MCF 10A (cell line): ENCODE data around the gene TMEM212. TPM values are rescaled to one million over a fixed set of nuclear protein-coding genes. Genes with fewer than 3 reads are reported as not detected.
A peak's percentile ranks its signal among the peaks of the same experiment; 100 is the strongest.

Source experiments
- BruUV-seq: library from RNA; stranded (reverse); fragments of 400-500 nt; replicated peaks from 2 replicates; lab custom pipeline; 2021; lab: Mats Ljungman, UMichigan
- CTCF ChIA-PET: fragments of 300-600 bp; sonication (Branson Sonifier 250); formaldehyde crosslinking; extraction: SDS; loops from one replicate; lab custom pipeline; 2021; ENCODE audit warnings: antibody characterized with exemption, inconsistent platforms; lab: Yijun Ruan, JAX
- POLR2A ChIA-PET: fragments of 300-600, 350-650 bp; sonication (Branson Sonifier 250); formaldehyde crosslinking; extraction: SDS; loops from one replicate; lab custom pipeline; 2020; ENCODE audit warnings: antibody characterized with exemption, inconsistent platforms; lab: Yijun Ruan, JAX
- DNase-seq: peaks from one replicate; pipeline ENCODE4 v3.0.0-alpha.2; 2018; ENCODE audit not compliant: unreplicated experiment
- H3K27ac Mint-ChIP-seq: one replicate; pipeline ENCODE4 v1.8.0; 2022; ENCODE audit warnings: mild to moderate bottlenecking, low read depth, mixed read lengths; ENCODE audit not compliant: unreplicated experiment
- H3K27me3 Mint-ChIP-seq: one replicate; pipeline ENCODE4 v1.8.0; 2022; ENCODE audit warnings: mixed read lengths; ENCODE audit not compliant: insufficient read depth, unreplicated experiment
- H3K36me3 Mint-ChIP-seq: one replicate; pipeline ENCODE4 v1.8.0; 2022; ENCODE audit warnings: mild to moderate bottlenecking, moderate library complexity, mixed read lengths; ENCODE audit not compliant: insufficient read depth, unreplicated experiment
- H3K4me1 Mint-ChIP-seq: one replicate; pipeline ENCODE4 v1.8.0; 2022; ENCODE audit warnings: mixed read lengths; ENCODE audit not compliant: insufficient read depth, unreplicated experiment
- H3K4me3 Mint-ChIP-seq: one replicate; pipeline ENCODE4 v1.8.0; 2022; ENCODE audit warnings: mild to moderate bottlenecking, moderate library complexity, mixed read lengths; ENCODE audit not compliant: unreplicated experiment
- H3K9me3 Mint-ChIP-seq: one replicate; pipeline ENCODE4 v1.8.0; 2022; ENCODE audit warnings: mixed read lengths; ENCODE audit not compliant: unreplicated experiment
- CTCF ChIP-seq: fragments of 200-600 bp; IDR thresholded peaks from one replicate; pipeline ENCODE4 v1.8.0; 2022; ENCODE audit warnings: antibody characterized with exemption, mild to moderate bottlenecking; ENCODE audit not compliant: unreplicated experiment
- intact Hi-C: fragments of 100-400 bp; cut with micrococcal nuclease; formaldehyde crosslinking; loops from 2 replicates; pipeline ENCODE4 v1.14.1; 2022
- total RNA-seq: library from RNA; stranded (reverse); gene quantifications from 2 replicates; pipeline ENCODE4 v1.2.3, GENCODE V29; 2022

TMEM212 gene
- total RNA-seq, 1 experiment from 2014 or later, result not detected

- H3K27me3 Mint-ChIP-seq, result no peaks in the 10 kb centered on the region
- TF ChIP-seq CTCF, result no peak
- H3K4me1 Mint-ChIP-seq, result peaks cover 19% of the 10 kb centered on the region
- ChIA-PET POLR2A (interaction anchor here (0.7 to 4.0 kb wide), 4 partner anchors 21 to 191 kb away, joined by 3 to 21 read pairs (median 6); partner anchors contain the start of gene PLD1), CTCF (interaction anchor here (1.4 to 6.6 kb wide), 4 partner anchors 21 to 509 kb away, joined by 4 to 103 read pairs (median 60); partner anchors contain the start of gene PLD1)
- no peaks in the 10 kb centered on the region for H3K36me3 Mint-ChIP-seq
- intact Hi-C loops, result loop anchor here (5.0 to 10.0 kb wide), 3 partner anchors 367 to 780 kb away; partner anchors contain the start of gene TNIK
- no peak overlapping the region for H3K27ac Mint-ChIP-seq
- H3K4me3 Mint-ChIP-seq, result no peak overlapping the region
- no peaks in the 10 kb centered on the region for H3K9me3 Mint-ChIP-seq
- no TSS peak for BruUV-seq
- DNase-seq, result no peak
Measured at GRCh38 chr3:171831936-171832335, 11.2 kb upstream of the TMEM212 start.

GRCh38 chr3:171832989-171833388 is 10.2 kb upstream of the TMEM212 start:
- BruUV-seq, result no TSS peak
- intact Hi-C loops, result loop anchor here (5.0 to 10.0 kb wide), 3 partner anchors 368 to 781 kb away; partner anchors contain the start of gene TNIK
- no peak overlapping the region for H3K4me3 Mint-ChIP-seq
- ChIA-PET POLR2A (interaction anchor here (1.3 to 4.0 kb wide), 2 partner anchors 22 to 44 kb away, joined by 4 to 21 read pairs; partner anchors contain the start of gene PLD1), CTCF (interaction anchor here (0.6 to 5.1 kb wide), 17 partner anchors 8 to 871 kb away, joined by 3 to 80 read pairs (median 7); no protein-coding TSS in a partner anchor)
- H3K9me3 Mint-ChIP-seq, result no peaks in the 10 kb centered on the region
- H3K27me3 Mint-ChIP-seq, result no peaks in the 10 kb centered on the region
- no peak for DNase-seq
- no peak for TF ChIP-seq CTCF
- no peaks in the 10 kb centered on the region for H3K36me3 Mint-ChIP-seq
- H3K27ac Mint-ChIP-seq, result no peak overlapping the region
- H3K4me1 Mint-ChIP-seq, result peaks cover 21% of the 10 kb centered on the region

GRCh38 chr3:171833789-171834460 is 9.2 kb upstream of the TMEM212 start:
- peaks cover 27% of the 10 kb centered on the region for H3K4me1 Mint-ChIP-seq
- H3K27me3 Mint-ChIP-seq, result no peaks in the 10 kb centered on the region
- intact Hi-C loops, result loop anchor here (1.0 to 10.0 kb wide), 7 partner anchors 130 to 873 kb away; partner anchors contain the start of gene TNIK
- H3K4me3 Mint-ChIP-seq, result no peak overlapping the region
- BruUV-seq, result no TSS peak
- H3K9me3 Mint-ChIP-seq, result no peaks in the 10 kb centered on the region
- CTCF ChIA-PET, result interaction anchor here (0.6 to 5.1 kb wide), 37 partner anchors 8 to 874 kb away, joined by 3 to 80 read pairs (median 4); no protein-coding TSS in a partner anchor
- TF ChIP-seq CTCF, result peak; percentile 48
- POLR2A ChIA-PET, result interaction anchor here (1.0 to 4.0 kb wide), 6 partner anchors 23 to 130 kb away, joined by 3 to 21 read pairs (median 4); partner anchors contain the start of gene PLD1
- DNase-seq, result peak; percentile 38
- H3K36me3 Mint-ChIP-seq, result no peaks in the 10 kb centered on the region
- no peak overlapping the region for H3K27ac Mint-ChIP-seq

GRCh38 chr3:171834461-171834801 is 8.7 kb upstream of the TMEM212 start:
- ChIA-PET POLR2A (interaction anchor here (1.0 to 4.0 kb wide), 6 partner anchors 24 to 131 kb away, joined by 3 to 21 read pairs (median 4); partner anchors contain the start of gene PLD1), CTCF (interaction anchor here (0.5 to 5.1 kb wide), 34 partner anchors 8 to 874 kb away, joined by 3 to 80 read pairs (median 4); no protein-coding TSS in a partner anchor)
- Mint-ChIP-seq H3K27me3 (no peaks in the 10 kb centered on the region), H3K9me3 (no peaks in the 10 kb centered on the region), H3K4me1 (peaks cover 27% of the 10 kb centered on the region), H3K36me3 (no peaks in the 10 kb centered on the region), H3K27ac (no peak overlapping the region), H3K4me3 (no peak overlapping the region)
- DNase-seq, result no peak
- BruUV-seq, result no TSS peak
- TF ChIP-seq CTCF, result no peak
- intact Hi-C loops, result loop anchor here (1.0 to 10.0 kb wide), 7 partner anchors 130 to 873 kb away; partner anchors contain the start of gene TNIK
